NCI-H2081 (cell line): Measurements from ENCODE around the gene STPG2.
"Not testable (repeated sequence)": the region's sequence is repeated elsewhere in the genome, so short reads cannot be mapped to it uniquely, and the experiment has no call there.

Experiments
- DNase-seq, 2 experiments: peaks; one replicate each; lab custom pipeline; 2025; lab: John Stamatoyannopoulos, UW

Gene STPG2

GRCh38 chr4:97942951-97943350, 200.3 kb downstream of the STPG2 start:
- DNase-seq = no peak

DNA sequence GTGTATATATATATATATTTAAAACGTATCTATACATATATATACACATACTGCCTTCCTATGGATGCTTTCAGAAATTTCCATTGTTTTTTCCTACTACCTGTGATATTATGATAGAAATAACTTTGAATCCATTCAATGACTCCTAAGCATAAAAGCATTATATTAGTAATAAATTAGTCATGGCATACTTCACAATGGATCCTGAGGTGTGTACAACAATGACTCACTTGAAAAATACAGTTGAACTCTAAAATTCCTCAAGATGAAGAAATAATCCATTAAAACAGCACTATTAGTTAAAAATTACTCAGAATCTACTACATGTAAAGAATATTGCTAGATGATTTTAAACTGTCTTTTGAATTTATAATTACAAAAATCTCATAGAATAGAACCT, 201.1 kb downstream of the STPG2 start:
- no peak for DNase-seq

DNA sequence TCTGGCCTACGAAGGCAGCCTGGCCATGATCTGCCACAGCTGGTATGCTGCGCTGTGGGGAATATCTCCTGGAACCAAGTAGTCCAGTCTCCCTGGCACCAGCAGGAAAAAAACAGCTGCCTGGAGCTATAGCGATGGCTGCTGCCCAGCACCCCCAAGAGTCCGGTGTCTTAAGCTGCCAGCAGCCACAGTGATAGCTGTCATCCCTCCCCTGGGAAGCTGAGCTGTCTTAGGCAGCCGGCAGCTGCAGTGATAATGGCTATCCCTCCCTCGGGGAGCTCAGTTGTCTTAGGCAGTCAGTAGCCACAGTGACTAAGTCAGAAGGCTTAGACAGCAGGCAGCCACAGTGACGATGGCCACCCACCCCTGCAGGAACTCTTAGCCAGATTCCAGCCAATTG, 205.1 kb downstream of the STPG2 start:
- no peak for DNase-seq

DNA sequence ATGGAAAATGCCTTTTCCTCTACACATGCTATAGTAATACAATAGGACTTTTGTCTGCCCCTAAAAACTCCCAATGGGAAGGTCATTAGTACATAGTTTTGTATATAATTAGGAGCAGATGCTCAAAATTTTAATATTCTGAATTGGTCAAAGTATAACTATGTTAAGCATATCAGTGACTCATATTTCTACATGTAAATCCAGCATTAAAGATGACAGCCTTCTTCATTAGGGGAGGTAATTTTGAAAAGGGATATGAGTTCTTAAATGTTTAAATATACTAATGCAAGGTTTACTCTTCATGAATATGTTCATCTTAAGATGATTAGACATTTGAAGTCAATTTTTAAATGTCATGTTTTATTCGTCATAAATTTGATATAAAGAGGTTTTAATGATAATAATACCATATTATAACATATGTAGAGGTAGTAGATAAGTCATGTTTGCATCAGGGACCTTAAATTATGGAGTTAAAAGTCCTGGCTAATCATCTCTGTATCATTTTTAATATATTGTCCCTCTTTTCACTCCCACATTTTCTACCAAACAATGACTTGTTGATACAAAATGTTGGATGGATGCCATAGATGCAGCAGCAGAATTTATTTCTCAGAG, 218.8 kb downstream of the STPG2 start:
- DNase-seq = no peak

DNA sequence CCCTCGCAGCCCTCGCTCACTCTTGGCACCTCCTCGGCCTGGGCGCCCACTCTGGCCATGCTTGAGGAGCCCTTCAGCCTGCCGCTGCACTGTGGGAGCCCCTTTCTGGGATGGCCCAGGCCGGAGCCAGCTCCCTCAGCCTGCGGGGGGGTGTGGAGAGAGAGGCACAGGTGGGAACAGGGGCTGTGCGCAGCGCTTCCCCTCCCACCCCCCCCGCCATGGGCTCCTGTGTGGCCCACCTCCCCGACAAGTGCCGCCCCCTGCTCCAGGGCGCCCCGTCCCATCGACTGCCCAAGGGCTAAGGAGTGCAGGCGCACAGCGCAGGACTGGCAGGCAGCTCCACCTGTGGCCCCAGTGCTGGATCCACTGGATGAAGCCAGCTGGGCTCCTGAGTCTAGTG, 220.2 kb downstream of the STPG2 start:
- DNase-seq = no peak

- DNase-seq = no peak
These were observed 226.2 kb downstream of the STPG2 start for GRCh38 chr4:97917115-97917514.

DNA sequence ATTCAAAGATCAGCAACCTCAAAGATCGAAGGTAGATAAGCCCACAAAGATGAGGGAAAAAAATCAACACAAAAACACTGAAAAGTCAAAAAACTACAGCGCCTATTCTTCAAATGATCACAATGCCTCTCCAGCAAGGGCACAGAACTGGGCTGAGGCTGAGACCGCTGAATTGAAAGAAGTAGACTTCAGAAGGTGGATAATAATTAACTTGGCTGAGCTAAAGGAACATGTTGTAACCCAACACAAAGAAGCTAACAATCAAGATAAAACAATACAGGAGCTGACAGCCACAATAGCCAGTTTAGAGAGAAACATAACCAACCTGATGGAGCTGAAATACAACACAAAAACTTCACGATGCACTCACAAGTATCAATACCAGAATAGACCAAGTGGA, 231.1 kb downstream of the STPG2 start:
- no peak for DNase-seq

DNA sequence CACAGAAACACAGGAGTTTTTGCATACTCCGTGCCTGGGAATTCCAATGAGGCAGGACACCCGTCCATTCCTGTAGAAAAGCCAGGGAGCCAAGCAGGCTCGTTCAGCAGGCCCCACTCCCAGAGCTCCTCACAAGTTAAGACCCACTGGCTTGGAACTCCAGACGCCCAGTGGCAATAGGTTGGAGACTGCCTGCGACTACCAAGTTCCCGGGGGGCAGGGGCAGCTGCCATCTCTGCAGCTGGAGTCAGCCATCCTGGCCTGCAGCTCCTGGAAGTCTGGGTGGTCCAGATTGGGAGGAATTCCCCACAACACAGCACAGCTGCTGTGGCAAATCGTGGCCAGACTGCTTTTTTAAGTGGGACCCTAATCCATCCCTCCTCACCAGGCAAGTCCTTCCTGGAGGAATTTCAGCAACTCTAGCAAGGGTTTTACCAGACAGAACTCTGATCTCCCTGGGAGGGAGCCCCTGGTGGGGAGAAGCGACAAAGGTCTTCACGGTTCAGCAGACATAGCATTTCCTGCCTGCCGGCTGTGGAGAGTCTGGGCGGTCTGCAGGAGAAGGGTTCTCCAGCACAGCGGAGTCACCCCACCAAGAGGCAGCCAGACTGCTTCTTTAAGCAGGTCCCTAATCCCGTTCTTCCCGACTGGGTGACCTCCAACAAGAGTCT, 231.9 kb downstream of the STPG2 start:
- no peak for DNase-seq

DNA sequence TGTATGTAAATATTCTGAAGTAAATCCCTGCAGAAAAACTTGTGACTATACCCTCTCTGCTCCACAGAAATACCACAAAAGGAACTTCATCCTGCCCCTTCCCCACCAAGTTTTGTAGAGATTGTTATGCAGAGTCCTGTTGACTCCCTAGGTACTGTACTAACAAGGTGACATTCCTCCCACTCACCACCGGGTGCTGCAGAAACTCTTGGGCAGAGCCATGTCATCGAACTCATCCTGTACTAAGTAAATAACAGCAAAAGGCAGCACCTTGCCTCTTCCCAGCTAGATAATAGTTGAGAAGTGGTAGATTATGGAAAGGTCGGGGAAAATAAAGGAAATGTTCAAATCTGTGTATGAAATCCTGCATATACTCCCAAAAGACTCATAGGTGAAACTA, 233.3 kb downstream of the STPG2 start:
- DNase-seq = no peak

- not testable (repeated sequence) for DNase-seq
These were observed 239.7 kb downstream of the STPG2 start for GRCh38 chr4:97903436-97904189.

- DNase-seq = no peak
These were observed 243.0 kb downstream of the STPG2 start for GRCh38 chr4:97900229-97900628.

- no peak for DNase-seq
These were observed 250.5 kb downstream of the STPG2 start for GRCh38 chr4:97892592-97893266.

GRCh38 chr4:97879942-97880341, 263.3 kb downstream of the STPG2 start:
- DNase-seq = no peak

DNA sequence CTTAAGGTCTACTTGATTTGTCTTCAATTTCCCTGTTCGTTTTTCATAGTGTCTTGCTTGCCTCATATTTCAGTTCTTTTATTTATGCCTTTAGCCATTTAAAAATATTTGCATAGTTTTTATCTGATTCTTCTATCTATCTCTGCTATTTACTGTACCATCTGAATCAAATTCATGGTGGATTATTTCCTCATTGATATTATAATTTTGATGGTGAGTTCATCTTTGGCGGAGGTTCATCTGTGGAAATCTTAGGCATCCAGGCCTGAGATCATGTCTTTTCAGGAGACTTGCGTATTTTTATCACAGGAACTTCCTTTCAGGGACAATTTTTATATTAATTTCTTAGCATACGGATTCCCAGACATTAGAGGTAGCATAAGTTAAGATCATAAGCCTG, 275.2 kb downstream of the STPG2 start:
- no peak for DNase-seq

- peak in 1 of 2 experiments; percentile 47 for DNase-seq
These were observed 275.7 kb downstream of the STPG2 start for GRCh38 chr4:97867557-97868091.

DNA sequence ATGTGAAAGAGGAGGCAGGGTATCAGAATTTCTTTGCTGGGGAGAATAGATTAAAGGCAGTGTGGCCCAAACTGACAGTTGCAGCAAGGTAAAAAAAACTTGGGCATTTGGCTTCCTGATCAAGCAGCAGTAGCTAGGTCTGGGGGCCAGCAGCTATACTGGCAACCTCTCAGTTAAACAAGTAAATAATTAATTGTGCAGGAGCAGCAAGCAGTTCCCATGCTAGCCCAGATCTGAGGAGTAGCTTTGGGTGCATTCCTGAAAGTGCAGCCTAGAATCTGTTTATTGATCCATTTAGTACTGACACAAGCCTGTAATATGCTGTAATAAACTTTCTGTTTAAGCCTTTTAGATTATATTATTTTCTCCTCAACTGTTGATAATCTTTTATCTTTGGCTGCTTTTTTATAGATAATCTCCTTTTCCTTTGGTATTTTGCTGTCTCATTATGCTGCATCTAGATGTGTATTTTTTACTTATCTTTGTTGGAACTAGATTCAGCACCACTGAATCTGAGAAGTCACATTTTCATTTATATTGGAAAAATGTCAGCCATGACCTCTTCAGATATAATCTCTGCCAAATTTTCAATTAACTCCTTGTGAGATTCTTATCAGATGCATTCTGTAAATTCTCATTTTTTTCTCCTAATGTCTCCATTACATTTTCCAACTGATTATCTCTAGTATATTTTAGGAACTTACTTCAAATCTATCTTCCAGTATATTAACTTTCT, 276.3 kb downstream of the STPG2 start:
- no peak for DNase-seq

- no peak for DNase-seq
These were observed 292.2 kb downstream of the STPG2 start for GRCh38 chr4:97851115-97851514.

- DNase-seq = no peak
These were observed 297.5 kb downstream of the STPG2 start for GRCh38 chr4:97845758-97846157.

- no peak for DNase-seq
These were observed 301.8 kb downstream of the STPG2 start for GRCh38 chr4:97841512-97841911.

DNA sequence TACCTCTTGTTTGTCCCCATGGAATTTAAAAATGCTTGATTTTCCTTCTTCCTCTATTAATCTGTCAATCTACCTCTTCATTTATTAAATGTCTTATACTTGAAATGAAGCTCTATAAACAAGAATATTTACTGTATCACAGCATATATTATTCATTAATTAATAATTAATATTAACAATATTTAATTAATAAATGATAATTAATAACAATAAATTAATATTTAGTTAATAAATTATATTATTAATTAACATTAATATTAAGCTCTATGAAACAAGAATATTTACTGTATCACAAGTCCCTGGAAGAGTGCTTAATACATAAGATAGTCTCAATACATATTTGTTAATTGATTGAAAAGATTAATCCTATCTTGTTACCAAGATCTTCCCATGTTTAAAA, 306.6 kb downstream of the STPG2 start:
- DNase-seq = no peak

- DNase-seq = no peak
These were observed 314.6 kb downstream of the STPG2 start for GRCh38 chr4:97828646-97829045.

- no peak for DNase-seq
These were observed 324.0 kb downstream of the STPG2 start for GRCh38 chr4:97819294-97819693.
